A172 (cell line): ENCODE data around the gene BTNL3. TPM values are rescaled to one million over a fixed set of nuclear protein-coding genes. Genes with fewer than 3 reads are reported as not detected.

Experiments used
- DNase-seq: peaks from one replicate; pipeline ENCODE4 v3.0.0-alpha.2; 2015; ENCODE audit warnings: low spot score
- total RNA-seq: library from RNA; depleted of rRNA; stranded (reverse); fragments of >200 nt; shearing (Covaris generic); gene quantifications from 2 replicates; pipeline ENCODE4 v1.2.3, GENCODE V29; 2014; rRNA removed

BTNL3 gene
- total RNA-seq, 1 experiment from 2014 or later, result not detected

DNA sequence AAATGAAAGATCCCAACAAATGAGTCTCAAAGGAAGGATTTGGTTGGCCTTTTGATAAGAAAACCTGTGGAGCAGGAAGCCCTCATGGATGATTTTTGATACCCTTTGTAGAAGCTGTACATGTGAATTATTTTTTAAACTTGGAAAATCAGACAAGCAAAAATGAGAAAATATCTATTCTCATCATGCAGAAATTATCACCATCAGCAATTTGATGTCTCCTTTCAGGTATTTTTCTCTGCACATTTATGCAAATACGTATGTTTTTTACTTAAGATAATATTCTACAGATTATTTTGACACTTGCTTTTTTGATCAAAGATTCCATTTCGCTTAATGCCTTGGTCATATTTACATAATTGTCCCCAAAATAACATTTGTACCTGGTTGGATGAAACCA, 58.6 kb downstream of the BTNL3 start:
- DNase-seq, result no peak

GRCh38 chr5:181047921-181048320, 59.3 kb downstream of the BTNL3 start:
- DNase-seq, result no peak

GRCh38 chr5:181050016-181050415, 61.4 kb downstream of the BTNL3 start:
- no peak for DNase-seq

DNA sequence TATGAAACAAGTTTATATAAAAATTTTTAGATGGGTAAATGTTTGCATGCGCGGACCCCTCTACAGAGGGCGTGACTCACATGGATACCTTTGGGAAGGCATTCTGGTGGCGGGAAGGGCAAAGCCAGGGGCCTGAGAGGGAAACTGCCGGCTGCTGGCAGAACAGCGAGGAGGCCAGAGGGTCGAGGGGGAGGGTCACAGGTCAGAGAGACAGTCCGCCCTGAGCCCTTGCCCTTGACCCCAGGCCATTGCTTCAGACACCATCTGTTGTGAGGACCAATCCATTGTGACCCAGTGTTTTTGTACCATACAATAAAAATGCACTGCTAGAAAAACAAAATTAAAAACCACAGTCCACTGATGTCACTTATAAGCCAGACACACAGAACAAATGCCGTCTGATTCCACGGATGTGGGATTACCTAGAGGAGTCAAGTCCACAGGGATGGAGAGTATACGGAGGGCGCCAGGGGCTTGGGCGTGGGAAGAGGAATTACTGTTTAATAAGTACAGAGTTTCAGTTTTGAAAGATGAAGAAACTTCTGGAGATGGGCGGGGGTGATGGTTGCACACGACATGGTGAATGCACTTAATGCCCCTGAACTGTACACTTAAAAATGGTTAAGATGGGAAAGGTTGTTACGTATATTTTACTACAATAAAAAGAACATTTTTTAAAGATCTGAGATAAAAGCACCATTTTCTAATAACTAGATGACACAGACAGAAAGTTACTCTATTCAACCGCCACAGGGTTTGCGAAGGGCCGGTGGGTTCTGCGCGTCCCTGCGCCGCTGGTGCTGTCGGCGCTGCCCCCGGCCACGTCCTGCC, 63.4 kb downstream of the BTNL3 start:
- no peak for DNase-seq

- DNase-seq, result no peak
Observed at GRCh38 chr5:181052672-181053487, 64.2 kb downstream of the BTNL3 start.

DNA sequence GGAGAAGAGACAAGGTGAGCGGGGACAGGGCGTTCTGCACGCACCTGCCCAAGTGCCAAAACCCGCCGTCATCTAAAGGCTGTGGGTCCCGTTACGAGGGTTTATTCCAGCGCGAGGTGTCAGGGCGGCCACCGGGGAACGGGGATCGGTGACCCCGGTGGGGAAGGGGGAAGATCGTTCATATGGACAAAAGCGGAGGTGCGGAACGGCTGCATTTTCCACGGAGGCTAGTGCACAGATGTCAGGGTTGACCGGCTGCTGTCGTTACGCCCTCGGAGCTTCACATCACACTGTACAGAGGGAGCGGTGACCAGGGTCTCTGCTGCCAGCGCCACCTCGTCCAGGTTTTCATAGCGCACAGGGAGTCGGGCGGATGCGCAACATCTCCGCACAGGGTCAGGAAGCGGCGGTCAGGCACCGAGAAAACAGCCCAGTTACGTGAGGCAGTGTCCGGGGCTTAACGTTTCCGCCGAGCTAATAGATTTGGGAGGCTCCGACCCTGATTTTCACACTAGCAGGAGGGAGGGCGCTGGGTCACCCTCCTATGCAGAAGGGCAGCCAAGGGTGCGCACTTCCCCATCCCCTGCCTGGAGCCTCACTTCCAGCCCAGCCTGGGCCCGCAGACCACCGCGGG, 65.0 kb downstream of the BTNL3 start:
- no peak for DNase-seq

DNA sequence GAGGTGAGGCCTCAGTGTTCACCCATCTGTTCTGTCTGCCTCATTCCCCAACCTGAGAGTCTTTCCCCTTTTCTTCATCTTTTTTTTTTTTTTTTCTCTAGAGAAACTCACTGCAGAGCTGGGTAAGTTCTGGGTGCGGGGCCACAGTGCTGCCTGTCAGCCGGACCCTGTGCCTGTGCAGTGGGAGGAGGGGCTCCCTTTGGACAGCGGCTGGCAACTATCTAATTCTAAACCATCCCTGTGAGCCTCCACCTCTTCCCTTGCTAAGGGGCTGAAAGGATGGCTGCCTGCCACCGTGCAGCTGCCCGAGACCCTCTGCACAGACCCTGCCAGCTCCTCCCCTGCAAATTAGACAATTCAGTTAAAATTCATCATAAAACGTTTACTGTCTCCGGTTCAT, 65.5 kb downstream of the BTNL3 start:
- no peak for DNase-seq

- no peak for DNase-seq
Observed at GRCh38 chr5:181054871-181055459, 66.3 kb downstream of the BTNL3 start.

Other genes with a start within 250 kb of the BTNL3 start
- gene OR2Y1, start 248.8 kb upstream of the BTNL3 start, total RNA-seq, result not detected in 2 replicates
- 65.4 and 80.7 TPM in 2 replicates for gene MGAT1, start 186.0 kb upstream of the BTNL3 start, total RNA-seq
- gene ZFP62, start 127.6 kb upstream of the BTNL3 start, total RNA-seq, result 30.8 and 38.2 TPM in 2 replicates
- gene BTNL8, start 89.7 kb upstream of the BTNL3 start, total RNA-seq, result 0.71 TPM in 1 of 2 replicates, not detected in the other
- gene BTNL9, start 51.4 kb downstream of the BTNL3 start, total RNA-seq, result not detected in 2 replicates
- not detected in 2 replicates for gene OR2V1, start 142.3 kb downstream of the BTNL3 start, total RNA-seq
- gene OR2V2, start 158.7 kb downstream of the BTNL3 start, total RNA-seq, result not detected in 2 replicates
- gene TRIM7, start 216.3 kb downstream of the BTNL3 start, total RNA-seq, result 19.0 and 29.8 TPM in 2 replicates
- gene TRIM41, start 234.4 kb downstream of the BTNL3 start, total RNA-seq, result 10.3 and 18.2 TPM in 2 replicates